Measurements from ENCODE around the gene ARHGEF7. TPM values are rescaled to one million over a fixed set of nuclear protein-coding genes. Genes with fewer than 3 reads are reported as not detected.
"Not testable (repeated sequence)": the region's sequence is repeated elsewhere in the genome, so short reads cannot be mapped to it uniquely, and the experiment has no call there.

The ARHGEF7 gene
- total RNA-seq, 3 donors from 2014 or later = 55.3 to 82.5 (median 62.6) TPM

GRCh38 chr13:111074826-111075225 lies 40.3 kb upstream of the ARHGEF7 start:
- no peak for ATAC-seq

DNA sequence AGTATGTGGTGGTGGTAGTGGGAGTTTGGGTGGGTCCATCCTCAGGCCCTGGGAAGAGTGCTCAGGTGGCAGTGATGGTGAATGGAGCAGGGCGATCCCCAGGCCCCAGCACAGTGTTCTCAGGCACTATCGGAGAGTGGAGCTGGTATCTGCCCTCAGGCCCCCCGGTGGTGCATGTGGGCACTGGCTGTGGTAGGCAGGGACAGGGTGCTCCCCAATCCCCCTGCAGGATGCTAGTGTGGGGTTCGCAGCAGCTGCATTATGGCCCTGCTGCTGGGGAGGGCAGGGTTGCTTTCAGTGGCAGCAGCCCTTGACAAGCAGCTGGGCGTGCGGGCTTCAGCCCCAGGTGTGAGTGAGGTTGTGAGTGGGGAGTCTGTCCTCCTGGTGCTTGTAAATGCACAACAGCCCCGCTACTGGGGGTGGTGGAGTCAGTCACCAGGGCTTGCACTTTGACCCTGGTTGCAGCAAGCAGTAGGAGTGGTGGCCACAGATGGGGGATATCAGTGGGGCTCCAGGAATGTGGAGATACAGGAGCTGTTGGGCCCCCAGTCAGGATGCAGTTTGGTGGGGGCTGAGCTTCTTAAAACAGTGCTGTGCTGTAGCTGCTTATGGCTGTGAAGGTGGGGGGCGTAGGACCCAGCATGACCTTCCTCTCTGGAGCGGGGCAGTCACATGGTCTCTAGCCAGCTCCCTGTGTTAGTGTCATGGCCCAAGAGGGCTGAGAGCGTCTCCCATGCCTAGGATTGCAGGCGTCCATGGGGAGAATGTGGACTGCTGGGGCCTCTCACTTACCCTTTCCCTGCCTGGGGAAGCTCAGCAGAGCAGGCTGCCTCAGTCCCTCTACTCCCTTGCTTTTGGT lies 38.7 kb upstream of the ARHGEF7 start:
- ATAC-seq (no peak), DNase-seq (no peak)
- no peaks in the 10 kb centered on the region for H3K4me1 ChIP-seq (ENCODE audit: low read depth)
- H3K4me3 ChIP-seq = no peak overlapping the region
- TF ChIP-seq, protein P1, sequence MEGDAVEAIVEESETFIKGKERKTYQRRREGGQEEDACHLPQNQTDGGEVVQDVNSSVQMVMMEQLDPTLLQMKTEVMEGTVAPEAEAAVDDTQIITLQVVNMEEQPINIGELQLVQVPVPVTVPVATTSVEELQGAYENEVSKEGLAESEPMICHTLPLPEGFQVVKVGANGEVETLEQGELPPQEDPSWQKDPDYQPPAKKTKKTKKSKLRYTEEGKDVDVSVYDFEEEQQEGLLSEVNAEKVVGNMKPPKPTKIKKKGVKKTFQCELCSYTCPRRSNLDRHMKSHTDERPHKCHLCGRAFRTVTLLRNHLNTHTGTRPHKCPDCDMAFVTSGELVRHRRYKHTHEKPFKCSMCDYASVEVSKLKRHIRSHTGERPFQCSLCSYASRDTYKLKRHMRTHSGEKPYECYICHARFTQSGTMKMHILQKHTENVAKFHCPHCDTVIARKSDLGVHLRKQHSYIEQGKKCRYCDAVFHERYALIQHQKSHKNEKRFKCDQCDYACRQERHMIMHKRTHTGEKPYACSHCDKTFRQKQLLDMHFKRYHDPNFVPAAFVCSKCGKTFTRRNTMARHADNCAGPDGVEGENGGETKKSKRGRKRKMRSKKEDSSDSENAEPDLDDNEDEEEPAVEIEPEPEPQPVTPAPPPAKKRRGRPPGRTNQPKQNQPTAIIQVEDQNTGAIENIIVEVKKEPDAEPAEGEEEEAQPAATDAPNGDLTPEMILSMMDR (IDR thresholded peaks at IDR 0.05) = no peak
- H3K36me3 ChIP-seq (ENCODE audit: low read depth) = no peaks in the 10 kb centered on the region
- intact Hi-C loops (cut with DNase I, micrococcal nuclease) = loop anchor here in 1 of 2 donors (10.0 kb wide), 1 partner anchor 148 kb away; no protein-coding TSS in a partner anchor
- H3K9me3 ChIP-seq = peaks cover 15% of the 10 kb centered on the region

More at GRCh38 chr13:111074826-111075225, 40.3 kb upstream of the ARHGEF7 start:
- H3K4me3 ChIP-seq = no peak overlapping the region
- no peaks in the 10 kb centered on the region for H3K4me1 ChIP-seq (ENCODE audit: low read depth)
- TF ChIP-seq, protein P1 (IDR thresholded peaks at IDR 0.05) = no peak
- DNase-seq = no peak
- peaks cover 22% of the 10 kb centered on the region for H3K9me3 ChIP-seq
- intact Hi-C loops (cut with DNase I, micrococcal nuclease) = loop anchor here in 1 of 2 donors (10.0 kb wide), 1 partner anchor 150 kb away; no protein-coding TSS in a partner anchor
- no peaks in the 10 kb centered on the region for H3K36me3 ChIP-seq (ENCODE audit: low read depth)

DNA sequence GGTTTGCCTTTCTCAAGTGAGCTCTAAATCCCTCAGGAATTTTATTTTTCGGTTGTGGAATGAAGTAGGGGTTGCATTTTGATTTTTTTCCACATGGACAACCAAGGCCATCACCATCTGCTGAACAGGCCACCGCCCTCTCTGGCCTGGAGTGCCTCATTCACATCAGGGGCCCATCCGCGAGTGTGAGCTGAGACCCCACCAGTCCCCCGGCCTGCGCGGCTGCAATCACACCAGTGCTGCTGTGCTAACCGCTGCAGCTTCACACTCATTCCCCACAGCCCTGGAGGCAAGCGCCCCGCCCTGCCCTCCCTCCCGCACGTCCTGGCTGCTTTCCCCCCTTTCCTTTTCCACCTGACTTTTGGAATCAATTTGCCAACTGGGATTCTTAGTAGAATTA lies 35.7 kb upstream of the ARHGEF7 start:
- Histone ChIP-seq H3K4me3 (no peak overlapping the region), H3K4me1 (ENCODE audit: low read depth) (no peaks in the 10 kb centered on the region), H3K9me3 (peaks cover 6% of the 10 kb centered on the region), H3K36me3 (ENCODE audit: low read depth) (no peaks in the 10 kb centered on the region)
- TF ChIP-seq, protein P1 (IDR thresholded peaks at IDR 0.05) = no peak
- intact Hi-C loops (cut with DNase I, micrococcal nuclease) = loop anchor here in 1 of 2 donors (10.0 kb wide), 1 partner anchor 145 kb away; no protein-coding TSS in a partner anchor
- no peak for ATAC-seq
- DNase-seq = no peak

- Histone ChIP-seq H3K4me3 (no peak overlapping the region), H3K4me1 (ENCODE audit: low read depth) (no peaks in the 10 kb centered on the region), H3K36me3 (ENCODE audit: low read depth) (no peaks in the 10 kb centered on the region), H3K9me3 (no peaks in the 10 kb centered on the region)
- TF ChIP-seq, protein P1 (IDR thresholded peaks at IDR 0.05) = no peak
- no peak for ATAC-seq
- intact Hi-C loops (cut with DNase I, micrococcal nuclease) = no loop called here
- DNase-seq = no peak
Observed at GRCh38 chr13:111080642-111081041, 34.5 kb upstream of the ARHGEF7 start.

- intact Hi-C loops (cut with DNase I, micrococcal nuclease) = no loop called here
- Histone ChIP-seq H3K4me3 (no peak overlapping the region), H3K4me1 (ENCODE audit: low read depth) (no peaks in the 10 kb centered on the region), H3K9me3 (no peaks in the 10 kb centered on the region), H3K36me3 (ENCODE audit: low read depth) (no peaks in the 10 kb centered on the region)
- ATAC-seq = no peak
- no peak for DNase-seq
- TF ChIP-seq, protein P1 (IDR thresholded peaks at IDR 0.05) = no peak
Observed at GRCh38 chr13:111082240-111082639, 32.9 kb upstream of the ARHGEF7 start.

- H3K4me1 ChIP-seq (ENCODE audit: low read depth); intact Hi-C loops (cut with DNase I, micrococcal nuclease); ATAC-seq; DNase-seq; H3K4me3 ChIP-seq; H3K36me3 ChIP-seq (ENCODE audit: low read depth); H3K9me3 ChIP-seq: not testable (repeated sequence)
Observed at GRCh38 chr13:111082769-111083168, 32.3 kb upstream of the ARHGEF7 start.

DNA sequence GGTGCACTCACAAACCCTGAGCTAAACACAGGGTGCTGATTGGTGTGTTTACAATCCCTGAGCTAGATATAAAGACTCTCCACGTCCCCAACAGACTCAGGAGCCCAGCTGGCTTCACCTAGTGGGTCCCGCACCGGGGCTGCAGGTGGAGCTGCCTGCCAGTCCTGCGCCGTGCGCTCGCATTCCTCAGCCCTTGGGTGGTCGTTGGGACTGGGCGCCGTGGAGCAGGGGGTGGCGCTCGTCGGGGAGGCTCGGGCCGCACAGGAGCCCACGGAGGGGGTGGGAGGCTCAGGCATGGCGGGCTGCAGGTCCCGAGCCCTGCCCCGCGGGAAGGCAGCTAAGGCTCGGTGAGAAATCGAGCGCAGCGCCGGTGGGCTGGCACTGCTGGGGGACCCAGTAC lies 31.4 kb upstream of the ARHGEF7 start:
- H3K4me1 ChIP-seq (ENCODE audit: low read depth); ATAC-seq; H3K4me3 ChIP-seq; intact Hi-C loops (cut with DNase I, micrococcal nuclease); H3K36me3 ChIP-seq (ENCODE audit: low read depth); DNase-seq; H3K9me3 ChIP-seq: not testable (repeated sequence)

All from mucosa of descending colon (tissue), 3 donors.